Measurements from ENCODE around the gene IGSF9.

Gene IGSF9

DNA sequence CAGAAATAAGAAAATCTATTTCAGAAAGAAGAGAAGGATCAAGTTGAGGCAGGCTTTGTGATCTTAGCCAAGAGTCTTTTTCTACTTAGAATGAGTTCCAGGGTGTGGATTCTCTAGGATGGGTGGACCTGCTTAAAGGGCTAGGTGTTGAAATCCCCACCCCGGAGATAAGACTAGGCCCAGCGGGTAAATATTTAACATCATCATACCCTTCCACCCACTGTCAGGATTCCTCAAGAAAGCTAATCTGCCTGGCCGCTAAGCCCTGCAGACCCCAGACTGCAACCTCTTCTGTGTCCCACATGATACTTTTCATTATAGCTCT is 5.8 kb downstream of the IGSF9 start:
- Histone ChIP-seq H3K4me2 (ENCODE audit: low read length) (no peak overlapping the region), H3K79me2 (ENCODE audit: insufficient read depth, low read length) (no peaks in the 10 kb centered on the region), H3K4me1 (ENCODE audit: insufficient read depth, low read length, severe bottlenecking) (no peaks in the 10 kb centered on the region), H3K9me3 (ENCODE audit: low read length) (no peaks in the 10 kb centered on the region), H3K36me3 (ENCODE audit: insufficient read depth, low read length) (no peaks in the 10 kb centered on the region), H3K9ac (ENCODE audit: low read length) (no peak overlapping the region), H3F3A (ENCODE audit: insufficient read depth, low read length) (no peaks in the 10 kb centered on the region), H4K20me1 (ENCODE audit: insufficient read depth, low read length) (no peaks in the 10 kb centered on the region), H3K9me2 (ENCODE audit: low read depth, low read length) (no peaks in the 10 kb centered on the region), H3K27me3 (ENCODE audit: insufficient read depth, low read length) (0 out of 2 replicates have a peak, but pooled peaks cover 15% of the 10 kb centered on the region), H2AFZ (ENCODE audit: low read length) (no peak overlapping the region), H3K27ac (ENCODE audit: low read depth, low read length, poor library complexity, severe bottlenecking) (no peak overlapping the region), H3K4me3 (ENCODE audit: low read depth, low read length, poor library complexity, severe bottlenecking) (no peak overlapping the region)
- TF ChIP-seq EZH2 (IDR thresholded peaks at IDR 0.05; ENCODE audit: borderline replicate concordance, low read length): no peak
- TF ChIP-seq, protein P1, sequence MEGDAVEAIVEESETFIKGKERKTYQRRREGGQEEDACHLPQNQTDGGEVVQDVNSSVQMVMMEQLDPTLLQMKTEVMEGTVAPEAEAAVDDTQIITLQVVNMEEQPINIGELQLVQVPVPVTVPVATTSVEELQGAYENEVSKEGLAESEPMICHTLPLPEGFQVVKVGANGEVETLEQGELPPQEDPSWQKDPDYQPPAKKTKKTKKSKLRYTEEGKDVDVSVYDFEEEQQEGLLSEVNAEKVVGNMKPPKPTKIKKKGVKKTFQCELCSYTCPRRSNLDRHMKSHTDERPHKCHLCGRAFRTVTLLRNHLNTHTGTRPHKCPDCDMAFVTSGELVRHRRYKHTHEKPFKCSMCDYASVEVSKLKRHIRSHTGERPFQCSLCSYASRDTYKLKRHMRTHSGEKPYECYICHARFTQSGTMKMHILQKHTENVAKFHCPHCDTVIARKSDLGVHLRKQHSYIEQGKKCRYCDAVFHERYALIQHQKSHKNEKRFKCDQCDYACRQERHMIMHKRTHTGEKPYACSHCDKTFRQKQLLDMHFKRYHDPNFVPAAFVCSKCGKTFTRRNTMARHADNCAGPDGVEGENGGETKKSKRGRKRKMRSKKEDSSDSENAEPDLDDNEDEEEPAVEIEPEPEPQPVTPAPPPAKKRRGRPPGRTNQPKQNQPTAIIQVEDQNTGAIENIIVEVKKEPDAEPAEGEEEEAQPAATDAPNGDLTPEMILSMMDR (IDR thresholded peaks at IDR 0.05; ENCODE audit: low read length): no peak

DNA sequence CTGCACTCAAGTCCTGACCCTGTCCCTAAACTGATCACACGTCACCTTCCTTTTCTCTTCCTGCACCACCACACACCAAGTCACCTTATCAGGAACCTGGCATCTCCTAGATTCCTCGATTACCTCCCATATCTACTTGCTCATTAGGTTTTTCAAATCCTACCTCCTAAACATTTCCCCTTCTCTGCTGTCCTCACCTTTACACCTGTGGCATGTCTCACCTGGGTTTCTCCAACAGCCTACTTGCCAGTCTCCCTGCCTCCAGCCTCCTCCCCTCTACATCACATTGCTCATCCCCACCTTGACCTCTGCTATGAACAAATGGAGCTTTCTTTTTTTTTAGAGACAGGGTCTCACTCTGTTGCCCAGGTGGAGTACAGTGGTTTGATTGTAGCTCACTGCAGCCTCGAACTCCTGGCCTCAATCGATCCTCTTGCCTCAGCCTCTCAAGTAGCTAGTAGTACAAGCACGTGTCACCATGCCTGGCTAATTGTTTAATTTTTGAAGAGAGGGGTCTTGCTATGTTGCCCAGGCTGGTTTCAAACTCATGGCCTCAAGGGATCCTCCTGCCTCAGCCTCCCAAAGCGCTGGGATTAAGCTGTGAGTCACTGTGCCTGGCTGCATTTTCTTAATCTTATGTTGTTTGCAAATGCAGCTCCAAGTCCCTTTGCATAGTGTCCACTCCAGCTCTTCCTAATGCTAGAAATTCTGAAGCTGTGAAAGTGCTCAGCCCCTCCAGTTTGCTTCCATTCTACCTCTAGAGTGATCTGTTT is 6.3 kb downstream of the IGSF9 start:
- Histone ChIP-seq H4K20me1 (ENCODE audit: insufficient read depth, low read length) (no peaks in the 10 kb centered on the region), H3K27me3 (ENCODE audit: insufficient read depth, low read length) (0 out of 2 replicates have a peak, but pooled peaks cover 15% of the 10 kb centered on the region), H3K79me2 (ENCODE audit: insufficient read depth, low read length) (no peaks in the 10 kb centered on the region), H3K36me3 (ENCODE audit: insufficient read depth, low read length) (no peaks in the 10 kb centered on the region), H3F3A (ENCODE audit: insufficient read depth, low read length) (no peaks in the 10 kb centered on the region), H3K9ac (ENCODE audit: low read length) (no peak overlapping the region), H3K9me3 (ENCODE audit: low read length) (no peaks in the 10 kb centered on the region), H3K4me1 (ENCODE audit: insufficient read depth, low read length, severe bottlenecking) (no peaks in the 10 kb centered on the region), H3K4me3 (ENCODE audit: low read depth, low read length, poor library complexity, severe bottlenecking) (no peak overlapping the region), H2AFZ (ENCODE audit: low read length) (no peak overlapping the region), H3K9me2 (ENCODE audit: low read depth, low read length) (no peaks in the 10 kb centered on the region), H3K27ac (ENCODE audit: low read depth, low read length, poor library complexity, severe bottlenecking) (no peak overlapping the region), H3K4me2 (ENCODE audit: low read length) (no peak overlapping the region)
- no peak for TF ChIP-seq EZH2 (IDR thresholded peaks at IDR 0.05; ENCODE audit: borderline replicate concordance, low read length)
- TF ChIP-seq, protein P1 (IDR thresholded peaks at IDR 0.05; ENCODE audit: low read length): no peak

DNA sequence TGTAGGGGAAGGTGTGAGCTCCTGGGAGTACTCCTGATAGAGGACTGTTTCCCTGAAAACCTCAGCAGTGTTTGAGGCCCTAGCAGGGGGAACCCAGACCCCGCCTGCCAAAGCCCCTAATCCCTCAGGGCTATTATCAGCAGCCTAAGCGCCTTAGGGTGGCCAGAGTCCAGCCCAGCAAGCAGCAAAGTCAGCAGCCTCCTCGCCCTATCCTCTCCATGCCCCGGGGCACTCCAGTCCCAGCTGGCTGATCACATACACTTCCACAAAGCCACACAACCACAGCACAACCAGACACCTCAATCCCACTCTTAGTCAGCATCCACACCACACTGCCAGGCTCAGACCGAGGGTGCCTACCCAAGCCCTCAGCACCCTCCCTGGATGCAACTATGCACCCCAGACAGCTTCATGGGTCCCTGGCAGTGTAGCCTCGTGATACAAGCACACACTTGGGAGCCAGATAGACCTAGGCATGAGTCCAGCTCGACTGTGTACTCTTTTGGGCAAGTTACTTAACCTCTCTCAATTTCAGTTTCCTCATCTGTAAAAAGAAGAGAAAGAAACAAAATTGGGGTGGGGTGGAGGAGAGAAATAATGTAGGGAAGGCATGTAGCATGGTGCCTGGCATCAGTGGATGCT is 7.1 kb downstream of the IGSF9 start:
- H3K9me2 ChIP-seq (ENCODE audit: low read depth, low read length): no peaks in the 10 kb centered on the region
- no peaks in the 10 kb centered on the region for H4K20me1 ChIP-seq (ENCODE audit: insufficient read depth, low read length)
- no peak overlapping the region for H3K4me3 ChIP-seq (ENCODE audit: low read depth, low read length, poor library complexity, severe bottlenecking)
- H3K9me3 ChIP-seq (ENCODE audit: low read length): no peaks in the 10 kb centered on the region
- no peaks in the 10 kb centered on the region for H3K36me3 ChIP-seq (ENCODE audit: insufficient read depth, low read length)
- H3K27ac ChIP-seq (ENCODE audit: low read depth, low read length, poor library complexity, severe bottlenecking): no peak overlapping the region
- TF ChIP-seq EZH2 (IDR thresholded peaks at IDR 0.05; ENCODE audit: borderline replicate concordance, low read length): no peak
- TF ChIP-seq, protein P1 (IDR thresholded peaks at IDR 0.05; ENCODE audit: low read length): no peak
- no peak overlapping the region for H2AFZ ChIP-seq (ENCODE audit: low read length)
- H3K9ac ChIP-seq (ENCODE audit: low read length): no peak overlapping the region
- H3K4me2 ChIP-seq (ENCODE audit: low read length): no peak overlapping the region
- H3K79me2 ChIP-seq (ENCODE audit: insufficient read depth, low read length): no peaks in the 10 kb centered on the region
- H3K4me1 ChIP-seq (ENCODE audit: insufficient read depth, low read length, severe bottlenecking): no peaks in the 10 kb centered on the region
- H3F3A ChIP-seq (ENCODE audit: insufficient read depth, low read length): no peaks in the 10 kb centered on the region
- H3K27me3 ChIP-seq (ENCODE audit: insufficient read depth, low read length): 0 out of 2 replicates have a peak, but pooled peaks cover 15% of the 10 kb centered on the region
